Esophagus (tissue), 2 donors: ENCODE results near the gene SYNPO2. TPM values are rescaled to one million over a fixed set of nuclear protein-coding genes. Genes with fewer than 3 reads are reported as not detected.

Experiments
- H3K27ac ChIP-seq, 2 donors: one replicate each; pipeline ENCODE4 v1.5.1; 2013; ENCODE audit warnings: low read depth in 2 of 2, mild to moderate bottlenecking in 2 of 2, inconsistent platforms in 1 of 2, low read length in 1 of 2, moderate library complexity in 1 of 2
- H3K27me3 ChIP-seq, 2 donors: one replicate each; pipeline ENCODE4 v1.6.1; 2013; ENCODE audit warnings: low read length in 2 of 2, control low read depth in 1 of 2, mild to moderate bottlenecking in 1 of 2; ENCODE audit not compliant: insufficient read depth in 2 of 2, control insufficient read depth in 1 of 2
- H3K36me3 ChIP-seq, 2 donors: one replicate each; pipeline ENCODE4 v1.6.1; 2013; ENCODE audit warnings: low read length in 1 of 2; ENCODE audit not compliant: control insufficient read depth in 2 of 2, insufficient read depth in 2 of 2
- H3K4me1 ChIP-seq, 2 donors: one replicate each; pipeline ENCODE4 v1.6.1; 2013; ENCODE audit warnings: low read length in 1 of 2; ENCODE audit not compliant: control insufficient read depth in 2 of 2, insufficient read depth in 2 of 2
- H3K4me3 ChIP-seq, 2 donors: one replicate each; pipeline ENCODE4 v1.5.1; 2013; ENCODE audit warnings: low read length in 2 of 2, mild to moderate bottlenecking in 2 of 2, low read depth in 1 of 2, moderate library complexity in 1 of 2
- H3K9me3 ChIP-seq, 2 donors: one replicate each; pipeline ENCODE4 v1.6.1; 2013; ENCODE audit warnings: mild to moderate bottlenecking in 2 of 2, low read depth in 1 of 2, low read length in 1 of 2, moderate library complexity in 1 of 2; ENCODE audit not compliant: control insufficient read depth in 2 of 2, insufficient read depth in 1 of 2
- WGBS, 2 donors: extraction: QIAGEN DNeasy Blood & Tissue Kit; methylation state at CpG; one replicate each; pipeline ENCODE4 v1.1.7; 2013; 5-methylcytosine and 5-hydroxymethylcytosine counted together
- polyA plus RNA-seq, 2 donors: library from polyadenylated mRNA; stranded (reverse); fragments of 200-250 nt; gene quantifications; one replicate each; pipeline ENCODE4 v1.2.3, GENCODE V29; 2013
- donor health status: healthy with polysubstance abuse.
- donor health status: Bipolar disorder and iron deficiency.

Gene SYNPO2
- polyA plus RNA-seq, 2 donors = 22.0 to 46.9 TPM

GRCh38 chr4:118904418-118904817, 15.8 kb downstream of the SYNPO2 start:
- Histone ChIP-seq H3K4me1 (no peaks in the 10 kb centered on the region), H3K36me3 (no peaks in the 10 kb centered on the region), H3K9me3 (no peaks in the 10 kb centered on the region), H3K4me3 (no peak overlapping the region), H3K27me3 (no peaks in the 10 kb centered on the region), H3K27ac (peak overlapping the region in 1 of 2 donors; percentile 59)
- WGBS, 2 donors = 36 to 52% methylated on average over 3 of the region's 3 CpGs

- no peaks in the 10 kb centered on the region for H3K4me1 ChIP-seq
- H3K36me3 ChIP-seq = no peaks in the 10 kb centered on the region
- H3K27ac ChIP-seq = peak overlapping the region in 1 of 2 donors; percentile 66
- 59 to 72% methylated on average over 2 of the region's 2 CpGs for WGBS, 2 donors
- H3K27me3 ChIP-seq = no peaks in the 10 kb centered on the region
- H3K4me3 ChIP-seq = no peak overlapping the region
- H3K9me3 ChIP-seq = no peaks in the 10 kb centered on the region
Observed at GRCh38 chr4:118904935-118905334, 16.3 kb downstream of the SYNPO2 start.

GRCh38 chr4:118905566-118905965, 16.9 kb downstream of the SYNPO2 start:
- Histone ChIP-seq H3K27me3 (no peaks in the 10 kb centered on the region), H3K4me3 (no peak overlapping the region), H3K36me3 (no peaks in the 10 kb centered on the region), H3K27ac (peak overlapping the region; percentile 14 to 75), H3K4me1 (no peaks in the 10 kb centered on the region), H3K9me3 (no peaks in the 10 kb centered on the region)
- WGBS, 2 donors = 40 to 41% methylated on average over 4 of the region's 4 CpGs

- peak overlapping the region in 1 of 2 donors; percentile 49 for H3K27ac ChIP-seq
- H3K9me3 ChIP-seq = no peaks in the 10 kb centered on the region
- WGBS, 2 donors = 62 to 63% methylated on average over 8 of the region's 8 CpGs
- H3K4me3 ChIP-seq = no peak overlapping the region
- no peaks in the 10 kb centered on the region for H3K4me1 ChIP-seq
- no peaks in the 10 kb centered on the region for H3K36me3 ChIP-seq
- no peaks in the 10 kb centered on the region for H3K27me3 ChIP-seq
Observed at GRCh38 chr4:118909173-118909956, 20.7 kb downstream of the SYNPO2 start.

- Histone ChIP-seq H3K4me1 (no peaks in the 10 kb centered on the region), H3K27me3 (no peaks in the 10 kb centered on the region), H3K4me3 (no peak overlapping the region), H3K27ac (peak overlapping the region in 1 of 2 donors; percentile 10), H3K9me3 (no peaks in the 10 kb centered on the region), H3K36me3 (no peaks in the 10 kb centered on the region)
- 31 to 50% methylated on average over 3 of the region's 3 CpGs for WGBS, 2 donors
Observed at GRCh38 chr4:118910221-118910620, 21.6 kb downstream of the SYNPO2 start.

GRCh38 chr4:118911238-118911703, 22.6 kb downstream of the SYNPO2 start:
- 26 to 52% methylated on average over 3 of the region's 3 CpGs for WGBS, 2 donors

GRCh38 chr4:118915468-118915867, 26.8 kb downstream of the SYNPO2 start:
- no peaks in the 10 kb centered on the region for H3K4me1 ChIP-seq
- no peaks in the 10 kb centered on the region for H3K9me3 ChIP-seq
- 54 to 68% methylated on average over 3 of the region's 3 CpGs for WGBS, 2 donors
- no peak overlapping the region for H3K27ac ChIP-seq
- no peaks in the 10 kb centered on the region for H3K36me3 ChIP-seq
- H3K4me3 ChIP-seq = no peak overlapping the region
- no peaks in the 10 kb centered on the region for H3K27me3 ChIP-seq

More at GRCh38 chr4:118911238-118911703, 22.6 kb downstream of the SYNPO2 start:
- no peak overlapping the region for H3K27ac ChIP-seq
- no peaks in the 10 kb centered on the region for H3K27me3 ChIP-seq
- peak overlapping the region in 1 of 2 donors; percentile 1 for H3K4me3 ChIP-seq
- no peaks in the 10 kb centered on the region for H3K4me1 ChIP-seq
- no peaks in the 10 kb centered on the region for H3K9me3 ChIP-seq
- H3K36me3 ChIP-seq = no peaks in the 10 kb centered on the region

GRCh38 chr4:118916691-118917289, 28.1 kb downstream of the SYNPO2 start:
- Histone ChIP-seq H3K36me3 (no peaks in the 10 kb centered on the region), H3K4me1 (no peaks in the 10 kb centered on the region), H3K9me3 (no peaks in the 10 kb centered on the region), H3K4me3 (no peak overlapping the region), H3K27me3 (no peaks in the 10 kb centered on the region), H3K27ac (peak overlapping the region in 1 of 2 donors; percentile 75)
- WGBS, 2 donors = 75 to 82% methylated on average over 9 of the region's 9 CpGs

- 23 to 42% methylated on average over 2 of the region's 2 CpGs for WGBS, 2 donors
- Histone ChIP-seq H3K27ac (no peak overlapping the region), H3K27me3 (no peaks in the 10 kb centered on the region), H3K4me1 (no peaks in the 10 kb centered on the region), H3K36me3 (no peaks in the 10 kb centered on the region), H3K9me3 (no peaks in the 10 kb centered on the region), H3K4me3 (no peak overlapping the region)
Observed at GRCh38 chr4:118917582-118917981, 28.9 kb downstream of the SYNPO2 start.
